D721Med (cell line): ENCODE data around the gene PACSIN1.

Experiments used
- DNase-seq: peaks from one replicate; pipeline ENCODE4 v3.0.0; 2011; ENCODE audit warnings: low spot score; ENCODE audit not compliant: insufficient read length
- FAIRE-seq: peaks from 2 replicates; lab custom pipeline; 2011; peaks lifted over from hg19 to GRCh38; lab: Jason Lieb, UNC
- TF ChIP-seq, protein P1 (sequence below): IDR thresholded peaks from 2 replicates; pipeline ENCODE4 v1.5.1; 2012; ENCODE audit warnings: mild to moderate bottlenecking, control low read depth; ENCODE audit not compliant: insufficient read depth; ENCODE audit errors: missing control alignments

The PACSIN1 gene

GRCh38 chr6:34562861-34563512 is 97.1 kb downstream of the PACSIN1 start:
- TF ChIP-seq, protein P1, sequence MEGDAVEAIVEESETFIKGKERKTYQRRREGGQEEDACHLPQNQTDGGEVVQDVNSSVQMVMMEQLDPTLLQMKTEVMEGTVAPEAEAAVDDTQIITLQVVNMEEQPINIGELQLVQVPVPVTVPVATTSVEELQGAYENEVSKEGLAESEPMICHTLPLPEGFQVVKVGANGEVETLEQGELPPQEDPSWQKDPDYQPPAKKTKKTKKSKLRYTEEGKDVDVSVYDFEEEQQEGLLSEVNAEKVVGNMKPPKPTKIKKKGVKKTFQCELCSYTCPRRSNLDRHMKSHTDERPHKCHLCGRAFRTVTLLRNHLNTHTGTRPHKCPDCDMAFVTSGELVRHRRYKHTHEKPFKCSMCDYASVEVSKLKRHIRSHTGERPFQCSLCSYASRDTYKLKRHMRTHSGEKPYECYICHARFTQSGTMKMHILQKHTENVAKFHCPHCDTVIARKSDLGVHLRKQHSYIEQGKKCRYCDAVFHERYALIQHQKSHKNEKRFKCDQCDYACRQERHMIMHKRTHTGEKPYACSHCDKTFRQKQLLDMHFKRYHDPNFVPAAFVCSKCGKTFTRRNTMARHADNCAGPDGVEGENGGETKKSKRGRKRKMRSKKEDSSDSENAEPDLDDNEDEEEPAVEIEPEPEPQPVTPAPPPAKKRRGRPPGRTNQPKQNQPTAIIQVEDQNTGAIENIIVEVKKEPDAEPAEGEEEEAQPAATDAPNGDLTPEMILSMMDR, result no peak
- no peak for FAIRE-seq
- no peak for DNase-seq

GRCh38 chr6:34563513-34563870 is 97.6 kb downstream of the PACSIN1 start:
- FAIRE-seq (no peak), DNase-seq (no peak)
- TF ChIP-seq, protein P1, result no peak

- no peak for FAIRE-seq
- DNase-seq, result no peak
- TF ChIP-seq, protein P1, result no peak
These were observed 98.3 kb downstream of the PACSIN1 start for GRCh38 chr6:34564181-34564580.

DNA sequence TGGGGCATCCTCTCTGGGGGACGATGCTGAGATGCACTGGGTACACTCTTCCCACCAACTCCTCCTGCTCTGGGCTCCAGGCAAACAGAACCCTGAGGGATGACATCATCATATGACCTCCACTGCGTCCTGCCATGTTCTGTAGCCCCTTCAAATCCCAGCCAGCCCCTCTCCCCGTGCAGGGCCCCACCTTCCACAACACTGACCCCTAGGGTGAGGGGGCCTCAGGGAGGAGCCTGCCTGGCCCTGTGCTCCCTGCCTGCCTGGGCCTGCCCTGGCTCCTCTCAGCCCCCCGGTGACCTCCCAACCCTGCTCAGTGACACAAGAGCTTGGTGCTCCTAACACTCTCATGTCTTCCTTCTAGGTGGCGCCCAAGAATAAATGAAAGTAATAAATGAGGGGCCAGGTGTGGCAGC is 99.9 kb downstream of the PACSIN1 start:
- no peak for FAIRE-seq

DNA sequence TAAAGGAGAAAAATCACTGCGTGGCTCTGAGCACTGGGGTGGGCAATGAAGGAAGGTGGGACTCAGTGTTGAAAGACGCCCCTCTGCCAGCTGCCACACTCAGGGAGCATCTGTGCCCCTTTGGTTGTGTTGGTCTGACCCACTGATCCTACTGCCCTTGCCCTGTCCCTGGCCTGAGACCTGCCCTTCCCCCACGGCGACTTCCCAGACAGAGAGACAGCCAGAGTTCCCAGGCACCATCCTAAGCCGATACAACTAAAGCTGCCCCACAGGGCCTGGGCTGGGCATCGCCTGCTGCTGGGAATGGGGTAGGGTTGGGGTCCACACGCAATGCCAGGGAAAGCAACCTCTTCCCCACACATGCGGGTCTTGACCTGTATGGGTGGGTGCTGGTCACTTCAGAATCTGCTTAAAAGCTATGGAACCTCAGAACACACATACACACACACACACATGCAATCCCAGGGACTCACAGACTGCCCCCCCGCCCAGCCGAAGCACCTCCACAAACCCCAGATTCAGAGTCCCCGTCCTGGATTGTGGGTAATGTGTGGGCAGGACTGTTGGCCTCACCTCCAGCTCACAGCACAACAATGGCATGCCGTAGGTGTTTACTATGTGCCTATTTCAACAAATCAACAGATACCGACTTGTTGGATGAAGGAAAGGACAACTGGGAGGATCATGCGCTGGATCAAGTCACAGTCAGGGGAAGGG is 101.1 kb downstream of the PACSIN1 start:
- FAIRE-seq (no peak), DNase-seq (no peak)
- TF ChIP-seq, protein P1, result no peak

More for the DNA sequence above, 99.9 kb downstream of the PACSIN1 start:
- TF ChIP-seq, protein P1, result peak; percentile 2
- no peak for DNase-seq

- TF ChIP-seq, protein P1, result no peak
- no peak for DNase-seq
- no peak for FAIRE-seq
These were observed 102.7 kb downstream of the PACSIN1 start for GRCh38 chr6:34568341-34569201.
